GM12864 (cell line): ENCODE measurements around the gene SEMA5B.
A peak's percentile ranks its signal among the peaks of the same experiment; 100 is the strongest.

Experiments used
- DNase-seq: peaks from one replicate; pipeline ENCODE4 v3.0.0-alpha.2; 2011; ENCODE audit warnings: low read depth
- H3K4me3 ChIP-seq: 2 replicates; pipeline ENCODE4 v1.5.1; 2011; ENCODE audit warnings: mild to moderate bottlenecking, low read depth, low read length, control low read depth
- CTCF ChIP-seq: IDR thresholded peaks from 2 replicates; pipeline ENCODE4 v1.5.1; 2011; ENCODE audit warnings: low read depth, mild to moderate bottlenecking, moderate library complexity, low read length, control low read depth, inconsistent platforms; ENCODE audit errors: missing control alignments

The SEMA5B gene

DNA sequence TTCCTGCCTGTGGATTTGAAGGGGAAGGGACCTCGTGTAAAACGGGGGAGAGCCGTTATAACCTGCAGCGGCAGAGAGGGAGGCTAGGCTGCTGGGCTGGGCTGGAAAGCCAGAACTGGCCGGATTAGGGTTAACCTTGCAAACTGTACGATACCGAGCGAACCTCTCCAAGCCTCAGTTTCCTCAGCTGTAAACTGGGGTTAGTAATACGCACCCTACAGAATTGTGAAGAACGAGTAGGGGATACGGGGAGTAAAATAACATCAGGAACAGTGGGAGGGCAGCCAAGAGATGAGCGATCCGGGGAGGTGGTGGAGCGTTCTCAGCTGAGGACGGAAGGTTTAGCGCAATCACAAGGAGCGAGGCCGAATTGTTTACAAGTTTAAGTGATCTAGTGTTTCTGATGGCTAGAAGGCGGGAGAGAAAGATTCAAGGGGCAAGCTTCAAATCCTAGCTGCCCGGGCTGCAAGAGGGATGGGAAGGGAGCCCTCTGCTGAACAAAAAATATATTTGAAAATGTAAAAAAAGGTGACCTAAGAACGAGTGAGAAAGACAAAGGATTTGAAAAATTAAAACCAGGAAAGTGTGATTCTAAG lies 768 bp upstream of the SEMA5B start:
- H3K4me3 ChIP-seq, result peak overlapping the region; percentile 42; the same call in 1 of the 2 replicates
- peak; percentile 35 for TF ChIP-seq CTCF
- DNase-seq, result peak; percentile 7

DNA sequence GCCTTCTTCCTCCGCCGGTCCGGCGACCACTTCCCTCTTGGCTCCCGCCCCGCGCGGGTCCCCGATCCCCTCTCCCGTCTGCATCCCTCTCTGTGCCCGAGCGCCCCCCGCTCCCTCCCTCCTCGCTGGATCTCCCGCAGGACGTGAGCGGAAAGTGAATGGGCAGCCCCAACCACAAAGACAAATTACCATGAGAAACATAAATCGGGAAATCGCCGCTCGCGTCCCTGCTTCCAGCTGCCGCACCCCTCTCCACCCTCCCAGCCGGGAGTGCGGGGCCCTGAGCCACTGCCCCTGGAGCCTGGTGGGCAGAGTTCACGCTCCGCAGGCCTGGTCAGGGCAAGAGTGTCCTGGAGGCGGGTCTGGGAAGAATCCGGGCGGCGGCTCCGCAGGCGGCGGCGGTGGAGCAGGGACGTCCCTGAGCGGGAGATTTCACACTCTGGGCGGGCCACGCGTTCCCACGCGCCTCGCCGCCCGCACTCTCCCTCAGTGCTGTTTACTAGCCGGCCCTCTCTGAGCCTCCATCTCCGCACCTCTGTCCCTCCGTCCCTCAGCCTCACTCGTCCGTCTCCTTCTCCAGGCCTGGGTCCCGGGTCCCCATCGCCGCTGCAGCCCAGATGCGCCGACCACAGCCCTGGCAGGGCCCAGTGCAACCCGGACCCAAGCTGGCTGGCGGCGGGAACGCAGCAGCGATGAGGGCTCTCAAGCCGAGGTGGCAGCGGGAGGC lies 835 bp downstream of the SEMA5B start:
- no peak for TF ChIP-seq CTCF
- DNase-seq, result no peak
- peak overlapping the region; percentile 42 for H3K4me3 ChIP-seq

GRCh38 chr3:123025642-123026521 lies 1.7 kb downstream of the SEMA5B start:
- no peak for TF ChIP-seq CTCF
- H3K4me3 ChIP-seq, result no peak overlapping the region
- DNase-seq, result no peak

GRCh38 chr3:123024056-123024455 lies 3.5 kb downstream of the SEMA5B start:
- no peak for DNase-seq
- no peak overlapping the region for H3K4me3 ChIP-seq
- no peak for TF ChIP-seq CTCF

DNA sequence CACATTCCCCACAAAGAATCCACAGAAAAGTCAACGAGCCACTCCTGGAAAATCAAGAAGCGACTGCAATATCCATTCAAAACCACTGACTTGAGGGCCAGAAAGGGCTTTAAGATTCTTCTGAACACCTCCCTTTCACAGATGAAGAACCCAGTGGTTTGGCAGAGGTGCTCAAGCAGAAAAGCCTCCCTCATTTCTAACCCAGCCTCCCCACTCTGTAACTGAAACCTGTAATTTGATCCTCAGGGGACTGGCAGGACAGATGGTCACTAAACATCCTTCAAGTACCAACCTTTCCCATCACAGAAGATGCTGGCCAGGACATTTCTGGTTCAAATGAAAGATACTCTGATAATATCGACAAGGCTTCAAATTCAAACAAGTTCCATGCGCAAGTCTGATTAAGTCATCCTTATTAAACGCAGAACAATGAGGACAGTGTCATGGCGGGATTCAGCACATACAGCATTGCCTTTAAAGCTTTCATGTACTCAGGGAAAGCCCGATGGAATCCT lies 5.5 kb downstream of the SEMA5B start:
- no peak overlapping the region for H3K4me3 ChIP-seq
- no peak for DNase-seq
- no peak for TF ChIP-seq CTCF

DNA sequence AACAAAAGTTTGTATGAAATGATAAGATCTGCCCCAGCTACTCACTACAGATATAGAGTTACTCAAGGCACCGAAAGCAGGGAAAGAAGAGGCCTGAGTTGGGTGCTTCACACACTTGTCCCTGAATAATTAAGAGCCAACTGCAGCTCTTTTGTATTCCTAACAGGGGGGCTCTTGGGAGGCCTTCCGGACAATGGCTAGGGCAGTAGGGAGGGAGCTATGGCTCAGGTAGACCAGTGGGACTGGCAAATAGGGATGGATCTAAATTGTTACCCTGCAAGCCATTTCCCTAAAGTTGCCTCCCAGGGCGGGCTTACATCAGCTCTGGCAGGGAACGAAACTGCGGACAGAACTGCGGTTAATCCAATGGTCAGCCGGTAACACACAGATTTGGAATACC lies 6.2 kb downstream of the SEMA5B start:
- no peak for TF ChIP-seq CTCF
- no peak for DNase-seq
- H3K4me3 ChIP-seq, result no peak overlapping the region
